DMS79 (cell line): ENCODE measurements around the gene HES1.
"Not testable (repeated sequence)": the region's sequence is repeated elsewhere in the genome, so short reads cannot be mapped to it uniquely, and the experiment has no call there.

Experiments used
- DNase-seq: peaks from one replicate; lab custom pipeline; 2025; lab: John Stamatoyannopoulos, UW

The HES1 gene

DNA sequence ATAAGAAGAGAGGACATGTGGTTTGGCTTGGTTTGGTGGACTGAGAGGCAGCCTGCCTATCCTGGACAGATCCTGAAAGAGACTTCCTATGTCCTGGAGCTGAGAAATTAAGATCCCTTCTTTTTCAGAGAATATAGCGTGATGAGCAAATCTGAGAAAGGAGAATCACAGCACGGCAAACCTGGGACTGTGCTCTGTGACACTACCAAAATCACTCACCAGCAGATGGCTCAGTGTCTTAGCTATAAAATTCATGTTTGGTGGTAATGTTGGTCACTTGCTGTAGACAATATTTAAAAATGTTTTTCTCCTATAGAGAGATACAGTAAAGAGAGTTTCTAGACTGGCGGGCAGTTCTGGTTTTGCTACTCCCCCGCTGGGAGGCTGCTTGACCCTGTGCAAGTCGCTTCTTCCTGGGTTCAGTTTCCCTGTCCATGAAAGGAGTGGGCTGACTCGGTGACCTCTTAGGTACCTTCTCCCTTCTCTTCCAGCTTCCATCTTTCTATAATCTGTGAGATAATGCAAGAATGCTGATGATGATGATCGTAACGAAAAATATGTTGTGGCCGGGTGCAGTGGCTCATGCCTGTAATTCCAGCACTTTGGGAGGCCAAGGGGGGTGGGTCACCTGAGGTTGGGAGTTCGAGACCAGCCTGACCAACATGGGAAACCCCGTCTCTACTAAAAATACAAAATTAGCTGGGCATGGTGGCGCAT is 7.6 kb upstream of the HES1 start:
- DNase-seq: no peak

DNA sequence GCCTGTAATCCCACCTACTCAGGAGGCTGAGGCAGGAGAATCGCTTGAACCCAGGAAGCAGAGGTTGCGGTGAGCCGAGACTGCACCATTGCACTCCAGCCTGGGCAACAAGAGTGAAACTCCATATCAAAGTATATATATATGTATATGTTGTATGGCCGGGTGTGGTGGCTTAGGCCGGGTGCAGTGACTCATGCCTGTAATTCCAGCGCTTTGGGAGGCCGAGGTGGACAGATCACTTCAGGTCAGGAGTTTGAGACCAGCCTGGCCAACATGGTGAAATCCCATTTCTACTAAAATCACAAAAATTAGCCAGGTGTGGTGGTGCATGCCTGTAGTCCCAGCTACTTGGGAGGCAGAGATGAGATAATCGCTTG is 7.0 kb upstream of the HES1 start:
- not testable (repeated sequence) for DNase-seq

DNA sequence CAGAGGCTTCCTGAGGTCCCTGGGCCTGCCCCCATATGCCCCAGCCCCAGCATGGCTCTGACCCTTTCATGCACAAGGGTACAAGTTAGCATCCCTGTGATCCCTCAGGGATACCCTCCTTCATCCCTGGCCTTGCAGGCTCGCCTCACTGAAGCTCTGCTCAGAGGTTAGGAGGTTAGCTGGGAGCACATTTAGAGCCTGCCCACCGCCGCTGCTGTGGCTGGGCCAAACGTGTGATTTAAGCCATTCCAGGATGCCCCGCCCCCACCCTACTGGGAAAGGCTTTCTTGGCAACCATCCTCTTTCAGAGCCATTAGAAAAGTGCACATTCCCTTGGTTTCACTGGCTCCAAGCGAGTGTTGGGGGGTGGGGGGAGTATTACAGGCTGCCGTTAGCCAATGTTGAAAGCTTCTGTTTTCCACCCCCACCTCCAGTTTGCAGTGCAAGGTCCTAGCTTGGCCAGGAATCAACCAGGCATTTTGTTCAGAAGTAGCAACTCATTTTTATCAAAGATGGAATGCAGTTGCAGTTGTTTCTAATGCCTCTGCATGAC is 6.3 kb upstream of the HES1 start:
- DNase-seq: no peak

DNA sequence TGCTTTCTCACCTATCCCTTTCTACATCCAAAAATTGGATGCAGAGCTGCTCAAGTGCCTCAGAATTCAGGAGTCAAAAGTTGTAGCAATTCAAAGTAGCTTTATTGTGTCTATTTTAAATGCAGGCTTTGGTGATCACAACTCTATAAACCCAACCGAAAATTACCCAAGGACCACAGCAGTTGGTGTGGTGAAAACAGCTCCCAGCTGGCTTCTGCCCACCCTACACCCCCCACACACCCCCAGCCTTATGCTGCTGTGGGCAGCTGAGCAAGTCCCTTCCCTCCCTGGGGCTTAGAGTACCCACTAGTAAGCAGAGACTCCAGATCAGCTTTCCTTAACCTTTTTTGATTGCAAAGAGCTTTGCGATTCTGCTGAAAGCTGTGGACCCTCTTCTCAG is 5.8 kb upstream of the HES1 start:
- DNase-seq: no peak

DNA sequence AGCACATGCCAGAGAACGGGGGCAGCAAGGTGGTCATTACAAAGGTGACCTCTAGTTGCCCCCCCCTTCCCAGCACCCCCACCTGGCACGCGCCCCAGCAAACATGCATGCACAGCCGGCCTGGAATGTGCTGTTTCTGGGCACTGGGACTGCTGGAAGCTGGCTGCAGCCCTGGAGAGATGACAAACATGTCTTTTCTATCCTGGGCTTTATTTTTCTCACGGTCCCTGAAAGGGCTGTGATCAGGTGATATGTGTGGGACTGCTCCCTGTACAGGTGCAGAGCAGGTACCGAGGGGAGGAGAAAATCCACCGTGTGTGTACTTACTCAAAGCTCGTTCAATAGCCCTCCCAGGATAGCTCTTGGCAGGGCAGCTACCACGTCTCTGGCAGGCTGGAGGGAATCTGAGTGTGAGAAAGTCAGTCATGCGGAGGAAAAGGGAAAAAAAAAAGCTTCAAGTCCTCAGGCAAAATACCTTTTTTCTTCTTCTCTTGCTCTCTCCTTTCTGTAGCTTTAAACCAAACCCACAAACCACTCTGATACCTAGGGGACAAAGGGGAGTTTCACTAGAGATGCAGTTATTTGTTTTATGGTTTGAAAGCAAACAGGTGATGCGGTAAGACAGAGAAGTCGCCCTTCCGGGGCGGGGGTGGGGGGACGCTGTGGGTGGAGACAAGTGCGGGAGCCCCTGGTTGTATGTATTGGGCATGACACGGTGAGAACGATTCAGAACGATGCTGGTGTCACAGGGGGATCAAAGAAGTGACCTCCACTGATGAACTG is 5.0 kb upstream of the HES1 start:
- peak; percentile 99 for DNase-seq

DNA sequence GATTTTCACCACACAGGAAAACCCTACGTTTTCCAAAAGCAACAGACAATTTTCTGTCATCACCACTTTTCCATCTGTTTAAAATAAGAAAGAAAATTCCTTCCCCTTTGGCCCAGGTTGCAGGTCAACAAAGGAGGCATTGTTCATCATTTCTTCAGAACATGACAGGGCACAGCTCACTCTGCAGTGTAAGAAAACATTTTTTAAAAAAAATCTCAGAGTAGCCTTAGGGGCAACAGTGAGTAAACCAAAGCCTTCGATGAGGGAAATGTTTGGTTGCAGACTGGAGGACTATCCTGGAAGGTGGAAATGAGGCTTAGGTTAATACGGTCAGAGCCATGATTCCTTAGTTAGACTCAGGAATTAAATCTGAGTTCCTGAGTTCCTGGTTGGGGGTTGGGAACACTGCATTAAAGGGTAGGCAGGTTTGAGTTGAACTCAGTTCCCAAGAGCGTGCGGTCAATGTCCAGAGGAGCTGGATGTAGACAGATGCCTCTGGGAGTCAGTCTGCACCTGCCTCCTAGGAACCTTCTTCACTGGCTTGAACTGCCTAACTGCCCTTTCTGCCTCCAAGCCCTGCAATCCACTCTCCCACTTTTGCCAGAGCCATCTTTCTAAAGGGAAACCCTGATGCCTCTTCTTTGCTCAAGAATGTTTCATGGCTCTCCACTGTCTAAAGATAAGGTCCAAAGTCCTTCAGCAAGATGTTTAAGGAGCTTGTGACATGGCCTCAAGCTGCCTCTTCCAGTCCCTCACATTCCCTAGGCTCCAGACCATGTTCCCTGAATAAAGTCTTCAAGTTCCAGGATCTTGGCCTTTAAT is 3.3 kb upstream of the HES1 start:
- no peak for DNase-seq

DNA sequence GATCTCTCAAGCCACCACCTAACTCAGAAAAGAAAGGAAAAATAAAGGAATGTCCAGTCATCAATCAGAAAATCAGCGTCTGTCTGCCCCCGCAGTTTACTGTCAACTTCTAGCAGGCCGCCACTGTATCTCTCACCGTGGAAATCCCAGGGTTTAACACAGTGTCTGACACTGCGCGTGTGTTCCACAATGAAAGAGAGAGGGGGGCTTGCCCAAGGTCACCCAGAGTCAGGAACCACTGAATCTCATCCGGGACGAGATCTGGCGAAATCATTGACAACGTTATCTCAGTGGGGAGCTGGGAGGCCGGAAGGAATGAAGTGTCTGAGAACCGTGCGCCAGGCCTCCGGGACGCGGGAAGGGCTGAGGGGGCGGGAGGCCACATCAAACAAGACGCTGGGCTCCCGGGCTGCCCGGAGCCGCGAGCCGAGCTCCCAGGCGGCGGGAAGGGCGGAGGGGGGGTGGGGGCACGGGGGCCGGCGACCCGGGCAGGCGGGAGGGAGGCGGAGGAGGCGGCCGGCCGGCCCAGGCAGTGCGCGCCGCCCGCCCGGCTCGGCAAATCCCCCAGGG is 2.2 kb upstream of the HES1 start:
- DNase-seq: no peak

DNA sequence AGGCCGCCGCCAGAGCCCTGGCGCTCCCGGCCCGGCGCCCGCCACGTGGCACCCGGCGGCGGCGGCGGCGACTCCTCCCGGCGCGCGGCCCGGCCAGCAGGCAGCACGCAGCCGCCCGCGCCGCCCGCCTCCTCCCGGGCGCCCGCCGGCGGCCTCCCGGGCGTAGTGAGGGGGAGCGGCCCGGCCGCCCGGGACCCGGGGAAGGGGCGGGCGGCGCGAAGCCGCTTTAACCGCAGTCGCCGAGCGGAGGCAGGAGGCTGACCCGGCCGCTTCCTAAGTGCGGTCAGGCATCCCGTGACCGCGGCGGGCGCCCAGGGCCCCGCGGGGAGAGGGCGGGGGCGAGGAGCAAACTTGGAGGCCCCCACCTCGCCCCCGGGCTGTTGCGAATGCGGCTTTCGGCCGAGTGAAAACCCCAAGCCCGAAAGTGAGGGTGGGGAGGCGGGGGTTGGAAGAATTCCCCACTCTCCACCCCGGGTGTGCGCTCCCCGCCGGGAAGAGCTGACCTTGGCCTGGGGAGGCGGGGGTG is 1.7 kb upstream of the HES1 start:
- no peak for DNase-seq

DNA sequence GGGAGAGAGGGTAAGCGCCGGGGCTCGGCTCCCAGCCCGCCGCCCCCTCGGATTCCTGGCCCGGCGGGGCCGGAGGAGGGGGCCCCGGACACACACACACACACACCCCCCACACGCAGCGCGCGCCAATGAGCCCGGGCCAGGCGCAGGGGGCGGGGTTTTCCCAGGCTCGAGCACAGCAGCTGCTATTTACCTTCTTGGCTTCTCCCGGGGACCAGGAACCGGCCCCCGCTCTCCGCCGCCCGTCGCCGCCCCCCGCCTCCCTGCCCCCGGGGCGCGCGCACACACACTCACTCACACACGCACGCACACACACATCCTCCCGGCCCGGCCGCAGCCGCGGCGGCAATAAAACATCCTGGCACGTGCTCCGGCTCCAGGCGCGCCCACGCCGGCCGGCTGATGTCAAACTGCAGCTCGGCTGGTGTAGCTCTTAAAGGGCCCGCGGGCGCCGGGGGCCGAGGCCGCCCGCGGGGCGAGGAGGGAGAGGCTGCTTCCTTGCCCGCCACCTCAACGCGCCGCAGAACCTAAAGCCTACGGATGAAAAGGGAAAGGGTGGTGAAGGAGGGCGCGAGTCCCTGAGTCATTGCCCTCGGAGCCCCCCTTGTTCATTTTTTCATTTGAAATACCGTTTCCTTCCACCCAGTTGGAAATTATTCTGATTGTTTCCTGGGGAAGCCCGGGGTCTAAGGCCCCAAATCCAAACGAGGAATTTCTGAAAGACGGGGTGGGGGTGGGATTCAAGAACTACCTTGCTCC is 1.0 kb upstream of the HES1 start:
- peak; percentile 91 for DNase-seq

DNA sequence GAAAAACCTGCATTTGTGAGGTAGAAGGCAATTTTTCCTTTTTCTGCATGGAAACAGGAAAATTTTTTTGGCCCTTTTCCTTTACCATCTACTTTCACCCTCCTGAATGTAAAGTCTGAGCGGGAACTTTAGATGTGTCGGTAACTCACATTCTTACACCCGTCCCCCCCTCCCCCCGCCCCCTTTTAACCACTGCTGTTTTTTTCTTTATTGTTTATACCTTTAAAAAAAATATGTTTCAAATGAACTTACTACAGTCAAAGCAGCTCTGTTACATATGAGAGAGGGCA is 487 bp upstream of the HES1 start:
- no peak for DNase-seq

DNA sequence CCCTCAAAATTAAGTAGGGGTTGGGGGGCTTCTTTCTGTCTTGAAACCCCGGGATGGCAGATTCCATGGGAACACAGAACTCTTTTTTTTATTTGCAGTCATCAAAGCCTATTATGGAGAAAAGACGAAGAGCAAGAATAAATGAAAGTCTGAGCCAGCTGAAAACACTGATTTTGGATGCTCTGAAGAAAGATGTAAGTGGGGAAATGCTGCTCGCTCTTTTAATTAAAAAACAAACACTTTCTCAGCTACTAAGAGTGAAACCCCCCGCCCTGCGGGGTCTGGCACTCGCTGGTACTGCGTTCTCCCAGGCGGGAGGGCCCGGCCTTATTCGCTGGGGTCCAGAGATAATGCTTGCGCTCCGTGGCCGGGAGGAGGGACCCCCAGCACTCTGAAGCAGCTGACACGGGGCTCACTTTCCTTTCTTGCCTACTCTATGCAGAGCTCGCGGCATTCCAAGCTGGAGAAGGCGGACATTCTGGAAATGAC is 615 bp downstream of the HES1 start:
- DNase-seq: no peak

DNA sequence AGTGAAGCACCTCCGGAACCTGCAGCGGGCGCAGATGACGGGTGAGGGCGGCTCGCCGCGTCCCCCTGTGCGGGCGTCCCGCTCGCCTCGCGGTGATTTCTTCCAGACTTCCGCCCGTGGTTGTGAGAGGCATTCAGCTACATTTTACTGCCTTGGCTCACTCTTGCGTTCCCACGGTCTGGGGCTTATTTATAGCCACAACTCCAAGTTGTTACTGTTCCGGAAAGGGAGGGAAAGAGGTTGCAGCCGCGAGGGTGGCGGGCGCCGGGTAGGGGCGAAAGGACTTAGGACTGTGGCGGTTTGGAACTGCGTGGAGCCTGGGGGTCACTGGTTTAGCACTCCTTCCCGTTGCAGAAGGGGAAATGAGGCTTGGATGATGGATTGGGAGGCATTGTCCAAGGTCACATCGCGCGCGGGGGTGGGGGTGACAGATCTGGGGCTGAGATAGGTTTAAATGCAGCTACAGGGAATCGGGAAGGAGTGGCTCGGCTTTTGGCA is 1.1 kb downstream of the HES1 start:
- peak; percentile 58 for DNase-seq

DNA sequence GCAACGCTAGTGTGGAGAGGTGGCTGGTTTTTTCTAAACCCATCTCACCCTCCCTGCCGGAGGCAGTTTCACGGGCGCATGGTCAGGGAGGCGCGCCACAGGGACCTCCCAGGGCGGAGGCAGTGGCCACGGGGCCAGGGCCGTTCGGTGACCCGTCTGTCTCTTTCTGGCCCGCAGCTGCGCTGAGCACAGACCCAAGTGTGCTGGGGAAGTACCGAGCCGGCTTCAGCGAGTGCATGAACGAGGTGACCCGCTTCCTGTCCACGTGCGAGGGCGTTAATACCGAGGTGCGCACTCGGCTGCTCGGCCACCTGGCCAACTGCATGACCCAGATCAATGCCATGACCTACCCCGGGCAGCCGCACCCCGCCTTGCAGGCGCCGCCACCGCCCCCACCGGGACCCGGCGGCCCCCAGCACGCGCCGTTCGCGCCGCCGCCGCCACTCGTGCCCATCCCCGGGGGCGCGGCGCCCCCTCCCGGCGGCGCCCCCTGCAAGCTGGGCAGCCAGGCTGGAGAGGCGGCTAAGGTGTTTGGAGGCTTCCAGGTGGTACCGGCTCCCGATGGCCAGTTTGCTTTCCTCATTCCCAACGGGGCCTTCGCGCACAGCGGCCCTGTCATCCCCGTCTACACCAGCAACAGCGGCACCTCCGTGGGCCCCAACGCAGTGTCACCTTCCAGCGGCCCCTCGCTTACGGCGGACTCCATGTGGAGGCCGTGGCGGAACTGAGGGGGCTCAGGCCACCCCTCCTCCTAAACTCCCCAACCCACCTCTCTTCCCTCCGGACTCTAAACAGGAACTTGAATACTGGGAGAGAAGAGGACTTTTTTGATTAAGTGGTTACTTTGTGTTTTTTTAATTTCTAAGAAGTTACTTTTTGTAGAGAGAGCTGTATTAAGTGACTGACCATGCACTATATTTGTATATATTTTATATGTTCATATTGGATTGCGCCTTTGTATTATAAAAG is 1.8 kb downstream of the HES1 start:
- DNase-seq: no peak

DNA sequence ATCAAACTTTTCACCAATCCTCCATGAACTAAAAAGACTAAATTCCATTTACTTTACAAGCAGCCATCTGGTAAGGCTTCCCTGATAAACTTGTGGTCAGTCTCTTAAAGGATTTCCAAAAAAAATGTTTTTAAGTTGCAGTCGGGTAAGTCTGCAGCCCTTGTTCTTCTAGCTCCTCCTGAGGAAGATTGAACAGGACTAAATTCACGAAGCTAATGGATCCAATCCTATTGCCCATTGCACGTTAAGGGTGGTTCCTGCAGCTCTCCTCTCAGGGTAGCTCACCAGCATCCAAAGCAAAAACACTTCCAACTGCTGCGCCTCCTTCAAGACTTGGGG is 2.8 kb downstream of the HES1 start:
- no peak for DNase-seq

DNA sequence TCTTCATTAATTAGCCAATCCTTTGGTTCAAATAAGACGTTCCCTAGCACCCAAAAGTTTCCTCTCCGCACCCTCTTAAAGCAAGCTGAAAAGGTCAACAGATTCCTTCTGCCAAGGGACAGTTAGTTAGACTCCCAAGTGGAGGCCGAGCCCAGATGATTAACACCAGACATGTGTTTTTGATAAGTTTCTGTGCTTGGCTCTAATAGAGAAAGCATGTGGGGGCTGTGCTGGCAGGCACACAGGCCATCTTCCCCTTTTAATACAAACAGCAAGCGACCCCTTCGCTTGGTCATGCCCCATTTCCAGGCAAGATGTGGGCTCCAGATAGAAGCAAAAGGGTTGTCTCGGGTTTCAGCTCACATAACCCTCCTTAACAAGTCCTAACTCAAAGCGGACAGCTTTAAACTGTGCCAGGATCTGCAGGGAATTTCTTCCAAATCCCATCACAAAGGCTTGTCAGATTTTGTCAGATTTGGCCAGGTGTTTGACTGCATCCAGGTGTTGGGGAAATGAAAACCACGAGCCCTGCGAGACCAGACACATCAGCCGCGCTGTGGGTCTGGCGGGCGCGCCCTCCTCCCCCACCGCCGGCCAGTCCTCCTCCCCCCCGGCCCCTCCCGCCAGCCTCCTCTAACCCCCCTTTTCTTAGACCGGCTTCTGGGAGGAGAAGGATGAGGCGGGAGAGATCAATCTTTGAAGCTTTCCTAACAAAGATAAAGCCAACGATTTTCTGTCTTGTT is 3.3 kb downstream of the HES1 start:
- DNase-seq: peak; percentile 78

DNA sequence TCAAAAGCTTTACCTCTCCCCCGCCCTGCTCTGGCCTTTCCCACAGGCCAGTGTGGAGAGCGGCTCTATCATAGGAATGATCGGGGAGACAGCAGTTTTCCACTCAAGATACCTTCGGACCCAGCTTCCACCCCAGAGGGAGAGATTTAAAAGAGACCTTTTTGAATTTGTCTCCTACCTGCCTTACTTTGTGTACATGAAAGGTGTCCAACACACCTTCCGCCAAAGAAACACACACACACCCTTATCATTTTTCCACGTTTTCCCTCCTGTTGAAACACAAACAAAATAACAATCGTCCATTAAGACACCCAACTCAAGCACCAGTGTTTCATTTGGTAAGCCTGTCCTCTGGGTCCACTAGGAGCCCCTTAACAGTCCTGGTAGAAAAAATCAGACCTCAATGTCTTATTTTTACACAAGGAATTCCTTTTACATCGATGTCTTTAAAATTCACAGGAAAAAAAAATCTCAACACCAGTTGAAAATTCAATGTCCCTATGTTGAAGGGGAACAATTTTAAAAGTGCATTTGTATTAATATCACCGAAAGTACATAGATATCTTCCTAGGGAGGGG is 4.0 kb downstream of the HES1 start:
- DNase-seq: no peak

DNA sequence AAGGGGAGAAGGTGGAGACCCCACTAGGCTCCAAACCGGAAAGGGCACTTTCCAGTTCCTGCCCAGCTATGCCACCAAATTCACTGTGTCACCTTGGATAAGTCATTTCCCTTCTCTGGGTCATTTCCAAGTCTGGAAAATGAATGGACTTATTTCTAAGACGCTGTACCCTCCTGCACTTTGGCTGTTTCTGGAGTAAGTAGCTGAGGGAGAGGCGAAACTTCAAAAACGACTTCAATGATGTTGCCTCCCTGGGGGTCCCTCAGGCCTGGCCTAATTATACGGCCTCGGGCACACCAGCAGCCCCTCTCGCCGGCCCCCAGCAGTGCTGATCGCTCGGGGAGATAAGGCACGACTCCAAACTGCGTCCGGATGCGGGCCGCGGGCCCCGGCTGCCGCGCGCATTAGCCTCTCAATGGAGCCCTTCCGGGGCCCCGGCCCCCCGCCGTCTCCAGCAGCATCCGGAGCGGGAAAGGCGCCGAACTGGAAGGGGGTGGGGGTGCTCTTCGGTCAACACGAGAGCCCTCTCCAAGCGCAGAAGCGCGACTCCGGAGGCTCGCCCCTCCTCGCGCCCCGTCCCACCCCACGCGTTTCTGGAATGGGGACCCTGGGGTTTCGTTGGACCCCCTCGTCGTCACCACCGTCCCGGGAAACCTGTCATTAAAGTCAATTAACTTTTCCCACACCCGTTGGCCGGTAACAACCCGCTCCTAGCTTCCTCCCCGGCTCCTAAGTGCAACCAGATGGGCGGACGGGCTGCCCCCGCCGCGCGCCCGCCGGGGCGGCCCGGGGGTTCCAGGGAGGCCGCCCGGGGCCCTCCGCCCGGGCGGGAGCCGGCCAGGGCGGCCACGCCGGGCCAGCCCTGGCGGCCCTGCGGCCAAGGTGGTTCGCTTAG is 4.8 kb downstream of the HES1 start:
- DNase-seq: no peak
